AG10803 (cell line): ENCODE data around the gene BASP1.
"Not testable (repeated sequence)": the region's sequence is repeated elsewhere in the genome, so short reads cannot be mapped to it uniquely, and the experiment has no call there.

Experiments used
- DNase-seq: peaks from one replicate; pipeline ENCODE4 v3.0.0; 2010; ENCODE audit warnings: low read depth
- H3K4me3 ChIP-seq: 2 replicates; pipeline ENCODE4 v1.5.1; 2011; ENCODE audit warnings: mild to moderate bottlenecking, low read length, control low read depth
- TF ChIP-seq, protein P1 (sequence below): conservative IDR thresholded peaks from 2 replicates; pipeline ENCODE4 v1.5.1; 2011; ENCODE audit warnings: mild to moderate bottlenecking, low read length, control low read depth, inconsistent platforms

The BASP1 gene

DNA sequence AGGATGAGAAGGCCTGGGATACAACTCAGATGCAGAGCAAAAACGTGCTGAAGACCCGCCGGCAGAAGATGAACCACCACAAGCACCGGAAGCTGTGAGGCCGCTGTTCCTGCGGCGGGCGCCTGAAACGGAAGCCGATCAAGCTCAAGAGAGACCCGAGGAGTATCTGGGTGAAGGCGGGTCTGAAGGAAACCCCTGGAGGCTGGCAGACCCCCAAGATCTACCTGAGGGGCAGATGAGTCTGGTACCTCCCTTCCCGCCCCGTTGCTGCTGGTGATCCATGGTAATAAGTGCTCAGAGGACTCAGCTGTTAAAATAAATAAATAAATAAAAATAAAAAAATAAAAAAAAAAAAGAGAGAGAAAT lies 89.3 kb downstream of the BASP1 start:
- H3K4me3 ChIP-seq, result no peak overlapping the region
- TF ChIP-seq, protein P1, sequence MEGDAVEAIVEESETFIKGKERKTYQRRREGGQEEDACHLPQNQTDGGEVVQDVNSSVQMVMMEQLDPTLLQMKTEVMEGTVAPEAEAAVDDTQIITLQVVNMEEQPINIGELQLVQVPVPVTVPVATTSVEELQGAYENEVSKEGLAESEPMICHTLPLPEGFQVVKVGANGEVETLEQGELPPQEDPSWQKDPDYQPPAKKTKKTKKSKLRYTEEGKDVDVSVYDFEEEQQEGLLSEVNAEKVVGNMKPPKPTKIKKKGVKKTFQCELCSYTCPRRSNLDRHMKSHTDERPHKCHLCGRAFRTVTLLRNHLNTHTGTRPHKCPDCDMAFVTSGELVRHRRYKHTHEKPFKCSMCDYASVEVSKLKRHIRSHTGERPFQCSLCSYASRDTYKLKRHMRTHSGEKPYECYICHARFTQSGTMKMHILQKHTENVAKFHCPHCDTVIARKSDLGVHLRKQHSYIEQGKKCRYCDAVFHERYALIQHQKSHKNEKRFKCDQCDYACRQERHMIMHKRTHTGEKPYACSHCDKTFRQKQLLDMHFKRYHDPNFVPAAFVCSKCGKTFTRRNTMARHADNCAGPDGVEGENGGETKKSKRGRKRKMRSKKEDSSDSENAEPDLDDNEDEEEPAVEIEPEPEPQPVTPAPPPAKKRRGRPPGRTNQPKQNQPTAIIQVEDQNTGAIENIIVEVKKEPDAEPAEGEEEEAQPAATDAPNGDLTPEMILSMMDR, result no peak
- DNase-seq, result no peak

DNA sequence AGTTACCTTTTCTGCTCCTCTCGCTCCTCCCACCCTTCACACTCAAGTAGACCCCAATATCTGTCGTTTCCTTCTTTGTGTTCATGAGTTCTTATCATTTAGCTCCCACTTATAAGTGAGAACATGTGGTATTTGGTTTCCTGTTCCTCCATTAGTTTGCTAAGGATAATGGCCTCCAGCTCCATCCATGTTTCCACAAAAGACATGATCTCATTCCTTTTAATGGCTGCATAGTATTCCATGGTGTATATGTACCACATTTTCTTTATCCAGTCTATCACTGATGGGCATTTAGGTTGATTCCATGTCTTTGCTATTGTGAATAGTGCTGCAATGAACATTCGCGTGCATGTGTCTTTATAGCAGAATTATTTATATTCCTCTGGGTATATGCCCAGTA lies 90.0 kb downstream of the BASP1 start:
- H3K4me3 ChIP-seq, DNase-seq: not testable (repeated sequence)

DNA sequence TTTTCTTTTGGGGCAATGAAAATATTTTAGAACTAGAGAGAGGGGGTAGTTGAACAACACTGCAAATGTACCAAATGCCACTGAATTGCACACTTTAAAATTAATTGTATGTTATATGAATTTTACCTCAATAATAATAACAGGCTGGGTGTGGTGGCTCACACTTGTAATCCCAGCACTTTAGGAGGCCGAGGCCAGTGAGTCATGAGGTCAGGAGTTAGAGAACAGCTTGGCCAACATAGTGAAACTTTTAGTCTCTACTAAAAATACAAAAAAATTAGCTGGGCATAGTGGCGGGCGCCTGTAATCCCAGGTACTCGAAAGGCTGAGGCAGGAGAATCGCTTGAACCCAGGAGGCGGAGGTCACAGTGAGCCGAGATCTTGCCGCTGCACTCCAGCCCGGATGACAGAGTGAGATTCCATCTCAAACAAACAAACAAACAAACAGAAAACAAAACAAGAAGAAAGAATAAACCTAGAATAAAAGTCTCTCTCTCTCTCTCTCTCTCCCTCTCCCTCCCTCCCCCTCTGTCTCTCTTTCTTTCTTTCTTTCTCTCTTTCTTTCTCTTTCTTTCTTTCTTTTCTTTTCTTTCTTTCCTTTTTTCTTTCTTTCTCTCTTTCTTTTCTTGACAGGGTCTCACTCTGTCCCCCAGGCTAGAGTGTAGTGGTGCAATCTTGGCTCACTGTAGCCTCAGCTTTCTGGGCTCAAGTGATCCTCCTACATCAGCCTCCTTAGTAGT lies 91.1 kb downstream of the BASP1 start:
- no peak overlapping the region for H3K4me3 ChIP-seq
- TF ChIP-seq, protein P1, result no peak
- no peak for DNase-seq

DNA sequence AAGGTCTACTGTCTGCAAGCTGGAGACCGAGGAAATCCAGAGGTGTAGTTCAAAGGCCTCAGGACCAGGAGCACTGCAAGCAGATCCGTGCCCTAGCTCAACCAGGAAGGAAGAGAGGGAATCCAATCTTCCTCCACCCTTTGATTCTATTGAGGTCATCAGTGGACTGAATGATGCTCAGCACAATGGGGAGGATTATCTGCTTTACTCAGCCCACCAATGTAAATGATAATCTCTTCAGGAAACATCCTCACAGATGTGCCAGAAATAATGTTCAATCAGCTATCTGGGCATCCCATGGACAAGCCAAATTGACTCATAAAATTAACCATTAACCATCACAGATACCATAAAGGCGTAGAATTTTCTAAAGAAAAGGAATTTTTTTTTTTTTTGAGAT lies 92.0 kb downstream of the BASP1 start:
- TF ChIP-seq, protein P1, result no peak
- no peak for DNase-seq
- no peak overlapping the region for H3K4me3 ChIP-seq

DNA sequence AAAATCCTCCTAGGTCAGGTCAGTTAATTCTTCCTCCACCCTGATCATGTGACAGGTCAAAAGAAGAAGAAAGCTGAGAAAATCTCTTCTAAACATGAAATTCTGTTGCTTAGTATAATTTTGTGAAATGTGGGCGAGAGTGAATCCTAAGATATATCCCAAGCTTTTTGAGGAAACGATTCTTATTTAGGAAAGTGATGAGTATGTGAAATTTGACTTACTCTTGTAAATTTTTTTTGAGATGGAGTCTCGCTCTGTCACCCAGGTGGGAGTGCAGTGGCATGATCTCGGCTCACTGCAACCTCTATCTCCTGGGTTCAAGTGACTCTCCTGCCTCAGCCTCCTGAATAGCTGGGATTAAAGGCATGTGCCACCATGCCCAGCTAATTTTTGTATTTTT lies 93.1 kb downstream of the BASP1 start:
- DNase-seq, H3K4me3 ChIP-seq: not testable (repeated sequence)

DNA sequence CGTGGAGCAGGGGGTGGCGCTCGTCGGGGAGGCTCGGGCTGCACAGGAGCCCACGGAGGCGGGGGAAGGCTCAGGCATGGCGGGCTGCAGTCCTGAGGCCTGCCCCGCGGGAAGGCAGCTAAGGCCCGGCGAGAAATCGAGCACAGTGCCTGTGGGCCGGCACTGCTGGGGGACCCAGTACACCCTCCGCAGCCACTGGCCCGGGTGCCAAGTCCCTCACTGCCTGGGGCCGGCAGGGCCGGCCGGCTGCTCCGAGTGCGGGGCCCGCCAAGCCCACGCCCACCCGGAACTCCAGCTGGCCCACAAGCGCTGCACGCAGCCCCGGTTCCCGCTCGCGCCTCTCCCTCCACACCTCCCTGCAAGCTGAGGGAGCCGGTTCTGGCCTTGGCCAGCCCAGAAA lies 94.4 kb downstream of the BASP1 start:
- DNase-seq, result not testable (repeated sequence)

DNA sequence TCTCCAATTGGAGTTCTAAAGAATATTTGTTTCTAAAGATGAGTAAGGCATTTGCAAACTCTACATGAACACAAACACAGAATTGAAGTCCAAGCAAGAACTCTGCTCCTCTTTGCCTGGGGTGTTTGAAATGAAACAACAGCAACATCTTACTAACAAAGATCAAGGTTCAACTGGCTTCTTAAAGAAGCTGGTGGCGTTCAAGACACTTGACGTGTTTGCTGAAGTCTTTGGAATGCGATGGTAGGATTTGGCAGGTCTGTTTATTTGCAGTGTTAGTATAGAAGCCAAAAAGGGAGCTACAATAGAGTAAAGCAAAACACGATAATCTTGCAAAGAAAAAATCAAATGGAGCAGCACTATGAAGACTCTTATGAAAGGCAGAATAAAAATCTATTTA lies 94.9 kb downstream of the BASP1 start:
- TF ChIP-seq, protein P1, result no peak
- no peak for DNase-seq
- H3K4me3 ChIP-seq, result no peak overlapping the region

More for the DNA sequence above, 94.4 kb downstream of the BASP1 start:
- H3K4me3 ChIP-seq, result not testable (repeated sequence)

DNA sequence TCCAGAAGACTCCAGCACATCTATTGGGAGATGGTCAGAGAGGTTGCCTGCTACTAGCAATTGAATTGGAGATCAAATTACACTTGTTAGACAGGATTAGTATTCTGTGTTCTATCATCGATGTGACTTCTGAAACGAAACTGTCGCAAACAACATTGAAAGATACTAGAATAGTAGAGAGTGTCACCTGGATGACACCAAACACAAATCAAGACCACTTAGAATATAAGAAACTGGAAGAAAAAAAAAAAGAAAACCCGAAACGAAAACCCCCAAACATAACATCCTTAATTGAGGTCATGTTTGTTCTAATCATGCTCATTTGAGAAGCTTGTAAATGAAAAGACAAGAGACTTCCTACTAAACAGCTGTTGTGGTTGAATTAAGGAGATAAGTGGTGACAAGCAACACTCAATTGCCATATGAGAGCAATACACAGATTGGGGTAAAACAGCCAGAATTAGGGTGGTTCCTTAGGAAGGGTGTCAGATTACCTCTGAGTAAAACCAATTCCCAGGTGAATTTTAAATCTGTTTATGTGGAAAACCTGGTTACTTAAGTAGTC lies 97.6 kb downstream of the BASP1 start:
- DNase-seq, result peak; percentile 55
- H3K4me3 ChIP-seq, result no peak overlapping the region
- TF ChIP-seq, protein P1, result no peak

DNA sequence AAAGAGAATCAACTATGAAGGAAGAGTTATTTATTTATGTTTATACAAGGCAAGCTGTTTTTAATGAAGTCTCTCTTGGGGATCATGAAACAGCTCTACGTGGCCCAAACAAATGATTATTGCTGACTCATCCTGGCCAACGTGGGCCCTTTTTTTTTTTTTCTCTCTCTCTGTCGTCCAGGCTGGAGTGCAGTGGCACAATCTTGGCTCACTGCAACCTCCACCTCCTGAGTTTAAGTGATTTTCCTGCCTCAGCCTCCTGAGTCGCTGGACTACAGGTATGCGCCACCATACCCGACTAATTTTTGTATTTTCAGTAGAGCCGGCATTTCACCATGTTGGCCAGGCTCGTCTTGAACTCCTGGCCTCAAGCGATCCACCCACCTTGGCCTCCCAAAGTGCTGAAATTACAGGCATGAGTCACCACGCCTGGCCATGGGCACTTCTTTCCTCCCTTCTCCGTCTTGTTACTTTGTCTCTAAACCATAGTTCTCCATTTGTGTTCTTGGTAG lies 98.3 kb downstream of the BASP1 start:
- DNase-seq, result peak; percentile 76
- TF ChIP-seq, protein P1, result no peak
- H3K4me3 ChIP-seq, result no peak overlapping the region
